NCI-H146 (cell line): Measurements from ENCODE around the gene SHOC2.
A peak's percentile ranks its signal among the peaks of the same experiment; 100 is the strongest.
"Not testable (repeated sequence)": the region's sequence is repeated elsewhere in the genome, so short reads cannot be mapped to it uniquely, and the experiment has no call there.

Source experiments
- DNase-seq: peaks from one replicate; lab custom pipeline; 2025; lab: John Stamatoyannopoulos, UW

The SHOC2 gene

DNA sequence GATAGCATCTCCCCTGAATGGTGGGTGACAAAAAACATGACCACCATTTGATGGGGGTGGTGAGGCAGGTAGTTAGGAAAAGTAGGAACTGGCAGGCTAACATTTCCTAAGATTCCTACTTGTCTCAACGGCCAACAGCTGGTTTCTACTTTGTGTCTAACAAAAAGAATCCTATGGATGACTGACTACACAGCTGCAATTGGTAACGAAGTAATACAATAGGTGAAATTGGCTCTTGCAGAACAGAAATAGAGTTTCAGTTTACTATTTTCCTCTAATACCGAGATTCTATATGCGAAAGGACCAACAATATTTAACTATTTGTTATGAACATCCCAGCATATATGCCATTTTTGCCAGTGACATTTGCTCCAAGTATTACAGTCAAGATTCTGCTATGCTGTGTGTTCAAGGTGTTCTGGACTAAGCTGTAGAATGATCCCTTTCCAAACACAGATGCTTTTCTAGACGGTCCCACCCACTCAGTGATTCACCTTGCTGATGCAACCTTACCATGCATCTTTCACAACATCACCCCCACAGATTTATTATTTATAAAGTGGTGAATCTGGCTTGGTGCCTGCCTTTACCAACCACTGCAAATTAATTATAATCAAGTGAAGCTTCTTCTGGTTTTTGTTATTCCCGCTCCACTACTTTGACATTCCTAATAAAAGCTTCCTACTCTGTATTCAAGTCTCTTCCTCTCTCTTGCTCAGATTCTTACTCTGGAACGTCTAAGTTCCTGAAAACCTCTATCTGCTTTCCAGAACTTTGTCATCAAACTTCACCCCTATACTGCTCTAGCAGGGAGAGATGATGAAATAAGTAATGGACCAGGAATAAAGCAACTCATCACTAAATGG lies 17.2 kb upstream of the SHOC2 start:
- DNase-seq = no peak

GRCh38 chr10:110903280-110904278 lies 15.8 kb upstream of the SHOC2 start:
- no peak for DNase-seq

DNA sequence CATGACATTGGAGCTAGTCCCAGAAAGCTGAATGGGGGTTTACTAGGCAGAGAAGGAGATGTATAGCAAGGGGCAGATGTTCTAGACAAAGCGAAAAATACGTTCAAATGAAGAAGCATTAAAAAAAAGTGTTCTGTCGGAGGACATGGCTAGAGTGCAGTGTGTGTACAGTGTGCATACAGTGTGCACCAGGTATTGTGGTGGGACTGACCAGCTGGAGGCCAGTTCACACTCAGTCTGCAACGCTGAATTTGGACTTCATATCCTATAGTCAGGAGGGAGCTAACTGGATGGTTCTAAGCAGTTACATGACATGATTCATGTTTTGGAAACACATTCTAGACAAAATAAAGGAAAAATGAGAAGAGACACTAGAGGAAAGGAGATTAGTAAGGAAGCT lies 9.3 kb upstream of the SHOC2 start:
- no peak for DNase-seq

DNA sequence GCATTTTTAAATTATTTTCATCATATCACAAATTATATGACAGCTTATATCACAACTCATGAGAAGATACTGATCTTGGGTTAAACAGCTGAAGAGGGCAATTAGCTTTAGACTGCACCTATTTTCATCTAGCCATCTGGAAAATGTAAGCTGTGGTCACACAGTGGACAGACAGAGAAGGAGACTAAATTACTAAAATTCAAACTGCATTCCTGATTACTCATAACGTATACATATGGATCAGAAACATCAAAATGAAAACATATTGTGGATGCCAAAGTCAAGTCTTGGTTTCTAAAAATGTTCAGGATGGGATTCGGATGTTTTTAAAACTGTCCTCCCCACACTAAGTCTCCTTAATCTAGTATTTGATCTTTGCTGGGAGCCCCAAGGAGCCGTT lies 7.0 kb upstream of the SHOC2 start:
- no peak for DNase-seq

DNA sequence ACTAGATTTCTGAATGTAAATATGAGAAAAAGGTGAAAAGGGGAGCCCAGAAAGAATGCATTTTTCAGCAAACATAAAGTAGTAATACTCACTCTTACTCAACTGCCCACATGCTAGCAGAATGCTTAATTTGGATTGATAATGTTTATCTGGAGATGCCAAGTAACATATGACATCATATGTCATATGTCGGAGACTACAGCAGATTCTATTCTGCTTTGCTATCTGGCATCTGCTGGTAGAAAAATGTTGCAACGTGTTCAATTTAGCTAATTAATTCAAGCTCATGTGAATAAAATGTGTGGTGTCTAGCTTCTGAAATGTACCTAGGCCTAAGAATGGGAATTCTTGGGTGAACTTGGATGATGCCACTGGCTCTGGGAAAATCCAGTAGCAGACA lies 5.0 kb upstream of the SHOC2 start:
- no peak for DNase-seq

DNA sequence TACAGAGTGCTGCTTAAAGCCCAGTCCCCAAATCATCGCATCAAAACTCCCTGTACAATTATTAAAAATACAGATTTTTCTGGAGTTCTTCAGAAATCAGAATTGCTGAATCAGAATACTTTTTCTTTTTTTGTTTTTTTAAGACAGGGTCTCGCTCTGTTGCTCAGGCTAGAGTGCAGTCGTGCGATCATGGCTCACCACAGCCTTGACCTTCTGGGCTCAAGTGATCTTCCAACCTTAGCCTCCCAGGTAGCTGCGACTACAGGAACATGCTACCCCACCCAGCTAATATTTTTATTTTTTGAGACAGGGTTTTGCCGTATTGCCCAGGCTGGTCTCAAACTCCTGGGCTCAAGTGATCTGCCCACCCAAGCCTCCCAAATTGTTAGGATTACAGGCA lies 4.4 kb upstream of the SHOC2 start:
- DNase-seq = no peak

GRCh38 chr10:110915600-110915999 lies 3.8 kb upstream of the SHOC2 start:
- DNase-seq = not testable (repeated sequence)

DNA sequence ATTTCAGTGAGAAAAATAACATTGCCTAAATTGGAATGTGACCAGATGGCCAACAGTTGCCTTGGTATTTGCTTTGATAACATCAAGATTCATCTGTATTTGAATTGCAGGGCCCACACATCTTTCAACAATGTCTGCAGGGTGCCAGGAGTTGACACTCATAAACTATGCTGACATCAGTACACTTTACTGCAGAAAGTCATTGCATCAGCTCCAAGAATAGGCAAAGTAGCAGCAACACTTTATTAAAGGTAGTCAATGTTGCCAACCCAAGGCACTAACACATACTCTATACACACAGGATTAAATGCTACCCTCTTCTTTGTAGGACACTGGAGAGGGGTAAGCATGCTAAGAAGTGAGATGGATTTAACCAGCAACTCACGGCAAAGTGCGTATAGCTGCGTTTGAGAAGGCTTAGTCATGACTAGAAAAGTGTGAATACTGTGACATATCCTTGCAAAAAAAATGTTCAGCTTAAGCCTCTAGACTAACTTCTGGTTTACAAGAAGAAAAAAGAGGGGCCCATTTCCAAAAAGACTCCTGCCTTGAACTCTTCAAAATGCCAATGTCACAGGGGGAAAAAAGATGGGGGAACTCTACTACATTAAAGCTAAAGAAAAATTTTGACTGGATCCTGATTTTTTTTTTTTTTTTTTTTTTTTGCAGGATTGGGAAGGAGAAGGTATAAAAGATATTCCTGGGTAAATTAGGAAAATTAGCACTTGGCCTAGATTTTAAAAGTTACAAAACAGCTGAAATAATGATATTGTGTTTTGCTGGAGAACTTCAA lies 2.7 kb upstream of the SHOC2 start:
- DNase-seq = no peak

DNA sequence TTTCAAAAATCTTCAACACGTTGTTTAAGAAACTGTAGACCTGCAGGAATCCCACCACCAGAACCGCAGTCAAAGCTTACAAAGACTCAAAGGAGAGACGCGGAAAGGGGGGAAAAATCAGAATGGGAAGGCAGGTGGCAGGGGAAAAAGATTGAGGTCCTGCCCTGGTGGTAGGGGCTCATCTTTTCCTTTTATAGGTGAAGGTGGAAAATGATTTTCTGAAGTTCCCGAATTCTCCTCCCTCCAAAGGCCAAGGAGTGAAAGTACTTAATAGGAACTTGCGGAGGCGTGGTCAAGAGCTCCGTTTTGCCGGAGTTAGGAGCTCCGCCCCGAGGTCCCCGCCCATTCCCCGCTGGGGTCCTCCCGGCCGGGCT lies 1.1 kb upstream of the SHOC2 start:
- peak; percentile 90 for DNase-seq

- DNase-seq = no peak
Measured at GRCh38 chr10:110918643-110919348, 608 bp upstream of the SHOC2 start, which contains the start of gene BBIP1. BBIP1 (minus strand) TSS chr10:110919180; CDS start chr10:110918157, 1,023 bp downstream.

GRCh38 chr10:110919971-110920881 lies 822 bp downstream of the SHOC2 start:
- DNase-seq = peak; percentile 49

DNA sequence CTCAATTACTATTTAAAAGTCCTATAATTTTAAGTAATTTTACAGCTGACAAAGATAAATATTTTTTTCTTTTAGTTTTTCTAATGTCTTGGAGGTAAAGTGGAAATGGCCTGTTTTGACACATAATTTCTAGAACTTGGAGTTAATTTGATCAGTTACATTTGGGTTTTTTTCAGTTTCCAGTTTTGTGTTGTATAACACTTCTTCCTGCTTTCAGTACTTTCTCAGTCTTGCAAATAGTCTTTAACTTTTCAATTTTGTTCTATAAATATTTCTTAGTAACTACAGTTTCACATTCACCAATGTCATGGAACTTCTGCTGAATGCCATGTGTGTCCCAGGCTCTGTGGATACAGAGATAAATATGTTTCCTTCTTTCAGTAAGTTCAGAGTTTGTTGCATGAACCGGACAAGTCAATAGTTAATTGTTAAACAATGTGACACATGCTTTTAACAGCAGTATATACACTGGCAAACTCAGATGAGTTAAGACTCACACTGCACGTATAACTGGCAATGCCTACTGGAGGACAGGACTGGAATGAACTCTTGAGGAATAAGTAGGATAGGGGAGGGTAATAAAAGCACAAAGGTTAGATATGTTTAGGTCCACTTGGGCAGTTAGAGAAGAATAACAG lies 4.6 kb downstream of the SHOC2 start:
- no peak for DNase-seq

DNA sequence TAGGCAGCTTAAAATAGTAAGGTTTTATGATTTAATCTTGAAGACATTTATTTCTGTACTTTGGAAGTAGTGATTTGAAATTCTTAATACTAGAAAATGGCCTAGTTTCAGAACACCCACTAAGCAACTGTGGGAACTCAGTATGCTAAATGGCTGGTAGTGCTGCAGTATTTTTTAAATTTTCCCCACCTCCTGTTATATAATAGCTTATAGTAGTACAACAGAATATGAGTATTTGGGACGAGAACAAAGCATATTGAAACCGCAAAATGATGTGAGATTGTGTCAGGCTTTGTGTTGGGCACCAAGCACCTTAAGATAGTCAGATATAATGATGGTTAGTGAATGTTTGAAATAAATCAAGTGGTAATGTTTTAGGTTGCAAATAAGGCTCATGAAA lies 8.1 kb downstream of the SHOC2 start:
- DNase-seq = no peak

- no peak for DNase-seq
Measured at GRCh38 chr10:110931769-110932381, 12.5 kb downstream of the SHOC2 start.

GRCh38 chr10:110932505-110933180 lies 13.2 kb downstream of the SHOC2 start:
- DNase-seq = no peak

- DNase-seq = no peak
Measured at GRCh38 chr10:110936757-110937156, 17.4 kb downstream of the SHOC2 start.

- DNase-seq = no peak
Measured at GRCh38 chr10:110939419-110939818, 20.0 kb downstream of the SHOC2 start.

GRCh38 chr10:110944792-110945396 lies 25.5 kb downstream of the SHOC2 start:
- DNase-seq = no peak
